ENCODE data around the gene SPEN.
A peak's percentile ranks its signal among the peaks of the same experiment; 100 is the strongest.

The SPEN gene

GRCh38 chr1:15899266-15899665 lies 51.8 kb downstream of the SPEN start (continued):
- TF ChIP-seq ZNF654 (tag by site-specific recombination; IDR thresholded peaks at IDR 0.05; ENCODE audit: low read depth) (no peak), ZNF366 (tag by site-specific recombination; conservative IDR thresholded peaks at IDR 0.05) (no peak), ZNF223 (tag by site-specific recombination; IDR thresholded peaks at IDR 0.05) (no peak), WT1 (tag by site-specific recombination; IDR thresholded peaks at IDR 0.05) (0 out of 2 replicates have a peak, but pooled peaks have one; percentile 9), ZNF24 (tag by site-specific recombination; IDR thresholded peaks at IDR 0.05) (peak; percentile 13; the same call in 1 of the 2 replicates), HOXA7 (CRISPR knock-in tag; IDR thresholded peaks at IDR 0.05; ENCODE audit: borderline replicate concordance) (no peak), ZFP69B (tag by site-specific recombination; IDR thresholded peaks at IDR 0.05) (no peak), RBAK (tag by site-specific recombination; IDR thresholded peaks at IDR 0.05) (no peak), KLF8 (tag by site-specific recombination; IDR thresholded peaks at IDR 0.05) (no peak), ZNF548 (tag by site-specific recombination; IDR thresholded peaks at IDR 0.05) (no peak), ZNF335 (tag by site-specific recombination; conservative IDR thresholded peaks at IDR 0.05) (no peak), ZNF10 (tag by site-specific recombination; IDR thresholded peaks at IDR 0.05) (no peak; the same call in 1 of the 2 replicates), GLI4 (tag by site-specific recombination; IDR thresholded peaks at IDR 0.05) (no peak), ZNF157 (tag by site-specific recombination; IDR thresholded peaks at IDR 0.05) (no peak), ZNF350 (tag by site-specific recombination; IDR thresholded peaks at IDR 0.05) (no peak), ZNF707 (tag by site-specific recombination; IDR thresholded peaks at IDR 0.05) (no peak), ZNF514 (tag by site-specific recombination; IDR thresholded peaks at IDR 0.05) (no peak), SP3 (tag by site-specific recombination; IDR thresholded peaks at IDR 0.05) (no peak), ZBTB7A (tag by site-specific recombination; IDR thresholded peaks at IDR 0.05; ENCODE audit: low read depth) (no peak), SCRT2 (tag by site-specific recombination; IDR thresholded peaks at IDR 0.05) (no peak), ZNF670 (tag by site-specific recombination; IDR thresholded peaks at IDR 0.05; ENCODE audit: low read depth) (no peak), ZNF239 (tag by site-specific recombination; IDR thresholded peaks at IDR 0.05) (no peak), ZNF324 (tag by site-specific recombination; IDR thresholded peaks at IDR 0.05) (no peak), ZNF626 (tag by site-specific recombination; IDR thresholded peaks at IDR 0.05) (no peak)
- TF ChIP-seq, protein P1, sequence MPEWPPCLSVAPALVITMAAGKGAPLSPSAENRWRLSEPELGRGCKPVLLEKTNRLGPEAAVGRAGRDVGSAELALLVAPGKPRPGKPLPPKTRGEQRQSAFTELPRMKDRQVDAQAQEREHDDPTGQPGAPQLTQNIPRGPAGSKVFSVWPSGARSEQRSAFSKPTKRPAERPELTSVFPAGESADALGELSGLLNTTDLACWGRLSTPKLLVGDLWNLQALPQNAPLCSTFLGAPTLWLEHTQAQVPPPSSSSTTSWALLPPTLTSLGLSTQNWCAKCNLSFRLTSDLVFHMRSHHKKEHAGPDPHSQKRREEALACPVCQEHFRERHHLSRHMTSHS (tag by site-specific recombination; IDR thresholded peaks at IDR 0.05), result no peak
- TF ChIP-seq, protein P2, sequence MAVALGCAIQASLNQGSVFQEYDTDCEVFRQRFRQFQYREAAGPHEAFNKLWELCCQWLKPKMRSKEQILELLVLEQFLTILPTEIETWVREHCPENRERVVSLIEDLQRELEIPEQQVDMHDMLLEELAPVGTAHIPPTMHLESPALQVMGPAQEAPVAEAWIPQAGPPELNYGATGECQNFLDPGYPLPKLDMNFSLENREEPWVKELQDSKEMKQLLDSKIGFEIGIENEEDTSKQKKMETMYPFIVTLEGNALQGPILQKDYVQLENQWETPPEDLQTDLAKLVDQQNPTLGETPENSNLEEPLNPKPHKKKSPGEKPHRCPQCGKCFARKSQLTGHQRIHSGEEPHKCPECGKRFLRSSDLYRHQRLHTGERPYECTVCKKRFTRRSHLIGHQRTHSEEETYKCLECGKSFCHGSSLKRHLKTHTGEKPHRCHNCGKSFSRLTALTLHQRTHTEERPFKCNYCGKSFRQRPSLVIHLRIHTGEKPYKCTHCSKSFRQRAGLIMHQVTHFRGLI (tag by site-specific recombination; IDR thresholded peaks at IDR 0.05), result no peak; the same call in 1 of the 2 replicates

DNA sequence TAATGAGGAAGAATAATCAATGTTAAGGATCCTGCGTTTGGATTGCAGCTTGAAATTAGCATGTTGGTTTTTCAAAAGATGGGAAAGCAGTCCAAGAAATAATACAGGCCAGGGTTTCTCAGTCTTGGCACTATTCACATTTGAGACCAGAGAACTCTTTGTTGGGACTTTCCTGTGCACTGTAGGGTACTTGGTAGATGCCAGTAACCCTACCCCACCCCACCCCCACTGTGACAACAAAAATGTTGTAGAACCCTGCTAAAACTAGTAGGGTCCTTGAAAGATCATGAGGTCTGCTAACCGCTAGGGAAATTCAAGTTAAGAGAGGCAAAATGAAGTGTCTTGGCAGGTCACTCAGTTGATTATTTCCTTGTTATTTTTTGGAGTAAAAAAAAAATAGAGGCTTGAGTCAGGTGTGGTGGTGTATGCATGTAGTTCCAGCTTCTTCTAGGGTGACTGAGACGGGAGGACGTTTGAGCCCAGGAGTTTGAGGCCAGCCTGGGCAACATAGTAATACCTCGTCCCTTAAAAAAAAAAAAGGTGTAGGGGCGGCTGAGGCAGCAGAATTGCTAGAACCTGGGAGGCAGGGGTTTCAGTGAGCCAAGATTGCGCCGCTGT lies 53.3 kb downstream of the SPEN start:
- Histone ChIP-seq H3K4me3 (ENCODE audit: low read depth, low read length) (no peak overlapping the region), H3K9me3 (ENCODE audit: control insufficient read depth, insufficient read depth, low read depth, low read length) (no peaks in the 10 kb centered on the region), H3K27ac (ENCODE audit: extremely low read depth, low read depth, low read length) (peak overlapping the region; percentile 34; the same call in 1 of the 2 replicates), H3K4me1 (ENCODE audit: control insufficient read depth, insufficient read depth, low read length) (peaks cover 18% of the 10 kb centered on the region), H3K36me3 (ENCODE audit: control insufficient read depth in 2 of 2, insufficient read depth in 1 of 2, low read length in 2 of 2) (peaks cover 18 to 21% of the 10 kb centered on the region in 2 experiments; a peak in 2 of 3 replicates)
- POLR2A ChIA-PET, result interaction anchor here (0.7 kb wide), 1 partner anchor 24 kb away, joined by 3 read pairs; no protein-coding TSS in a partner anchor
- CTCF ChIA-PET, result interaction anchor here (0.6 to 0.7 kb wide), 3 partner anchors 20 to 94 kb away, joined by 3 read pairs; no protein-coding TSS in a partner anchor
- TF ChIP-seq, protein P3, sequence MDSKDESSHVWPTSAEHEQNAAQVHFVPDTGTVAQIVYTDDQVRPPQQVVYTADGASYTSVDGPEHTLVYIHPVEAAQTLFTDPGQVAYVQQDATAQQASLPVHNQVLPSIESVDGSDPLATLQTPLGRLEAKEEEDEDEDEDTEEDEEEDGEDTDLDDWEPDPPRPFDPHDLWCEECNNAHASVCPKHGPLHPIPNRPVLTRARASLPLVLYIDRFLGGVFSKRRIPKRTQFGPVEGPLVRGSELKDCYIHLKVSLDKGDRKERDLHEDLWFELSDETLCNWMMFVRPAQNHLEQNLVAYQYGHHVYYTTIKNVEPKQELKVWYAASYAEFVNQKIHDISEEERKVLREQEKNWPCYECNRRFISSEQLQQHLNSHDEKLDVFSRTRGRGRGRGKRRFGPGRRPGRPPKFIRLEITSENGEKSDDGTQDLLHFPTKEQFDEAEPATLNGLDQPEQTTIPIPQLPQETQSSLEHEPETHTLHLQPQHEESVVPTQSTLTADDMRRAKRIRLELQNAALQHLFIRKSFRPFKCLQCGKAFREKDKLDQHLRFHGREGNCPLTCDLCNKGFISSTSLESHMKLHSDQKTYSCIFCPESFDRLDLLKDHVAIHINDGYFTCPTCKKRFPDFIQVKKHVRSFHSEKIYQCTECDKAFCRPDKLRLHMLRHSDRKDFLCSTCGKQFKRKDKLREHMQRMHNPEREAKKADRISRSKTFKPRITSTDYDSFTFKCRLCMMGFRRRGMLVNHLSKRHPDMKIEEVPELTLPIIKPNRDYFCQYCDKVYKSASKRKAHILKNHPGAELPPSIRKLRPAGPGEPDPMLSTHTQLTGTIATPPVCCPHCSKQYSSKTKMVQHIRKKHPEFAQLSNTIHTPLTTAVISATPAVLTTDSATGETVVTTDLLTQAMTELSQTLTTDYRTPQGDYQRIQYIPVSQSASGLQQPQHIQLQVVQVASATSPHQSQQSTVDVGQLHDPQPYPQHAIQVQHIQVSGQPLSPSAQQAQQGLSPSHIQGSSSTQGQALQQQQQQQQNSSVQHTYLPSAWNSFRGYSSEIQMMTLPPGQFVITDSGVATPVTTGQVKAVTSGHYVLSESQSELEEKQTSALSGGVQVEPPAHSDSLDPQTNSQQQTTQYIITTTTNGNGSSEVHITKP (tag by site-specific recombination; IDR thresholded peaks at IDR 0.05), result peak; percentile 88
- TF ChIP-seq, protein P4, sequence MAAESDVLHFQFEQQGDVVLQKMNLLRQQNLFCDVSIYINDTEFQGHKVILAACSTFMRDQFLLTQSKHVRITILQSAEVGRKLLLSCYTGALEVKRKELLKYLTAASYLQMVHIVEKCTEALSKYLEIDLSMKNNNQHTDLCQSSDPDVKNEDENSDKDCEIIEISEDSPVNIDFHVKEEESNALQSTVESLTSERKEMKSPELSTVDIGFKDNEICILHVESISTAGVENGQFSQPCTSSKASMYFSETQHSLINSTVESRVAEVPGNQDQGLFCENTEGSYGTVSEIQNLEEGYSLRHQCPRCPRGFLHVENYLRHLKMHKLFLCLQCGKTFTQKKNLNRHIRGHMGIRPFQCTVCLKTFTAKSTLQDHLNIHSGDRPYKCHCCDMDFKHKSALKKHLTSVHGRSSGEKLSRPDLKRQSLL (tag by site-specific recombination; IDR thresholded peaks at IDR 0.05), result peak; percentile 29; the same call in 1 of the 2 replicates
- TF ChIP-seq ZSCAN16 (tag by site-specific recombination; IDR thresholded peaks at IDR 0.05), result no peak
- TF ChIP-seq, protein P1 (tag by site-specific recombination; IDR thresholded peaks at IDR 0.05), result no peak
- no peak for TF ChIP-seq HOXA7 (CRISPR knock-in tag; IDR thresholded peaks at IDR 0.05; ENCODE audit: borderline replicate concordance)
- no peak for TF ChIP-seq SP2 (tag by site-specific recombination; IDR thresholded peaks at IDR 0.05)
- no peak for TF ChIP-seq ZEB2 (tag by site-specific recombination; IDR thresholded peaks at IDR 0.05)
